ENCODE data around the gene ITPRID1. TPM values are rescaled to one million over a fixed set of nuclear protein-coding genes. Genes with fewer than 3 reads are reported as not detected.

The ITPRID1 gene
- polyA plus RNA-seq, 6 donors from 2014 or later = not detected

DNA sequence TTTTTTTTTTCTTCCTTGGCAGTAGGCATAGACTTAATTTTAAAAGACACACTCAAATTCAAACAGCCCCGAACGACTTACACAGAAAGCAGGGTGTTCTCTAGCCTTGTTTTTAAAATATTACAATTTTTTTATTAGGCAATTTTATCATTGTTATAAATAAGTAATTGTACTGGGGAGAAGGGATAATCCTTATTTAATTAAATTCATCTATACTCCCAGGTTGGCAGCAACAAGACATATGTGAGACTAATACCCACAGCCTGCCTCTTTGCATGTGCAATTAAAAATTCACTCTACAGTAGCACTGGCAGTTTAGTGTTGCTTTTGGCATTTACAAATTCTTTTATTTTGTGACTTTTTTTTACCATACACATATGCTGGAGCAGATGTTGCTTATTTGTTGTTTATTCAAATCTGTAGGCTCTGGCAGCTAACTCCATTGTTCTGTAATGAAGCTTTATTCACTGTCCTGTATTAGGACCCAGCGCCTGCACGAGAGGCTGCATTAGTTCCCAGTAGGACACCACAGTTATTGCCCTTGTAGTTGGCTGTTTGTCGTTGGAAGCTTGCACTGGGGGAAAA, 88.2 kb downstream of the ITPRID1 start:
- no peak overlapping the region for H3K27ac Mint-ChIP-seq
- DNase-seq = no peak

DNA sequence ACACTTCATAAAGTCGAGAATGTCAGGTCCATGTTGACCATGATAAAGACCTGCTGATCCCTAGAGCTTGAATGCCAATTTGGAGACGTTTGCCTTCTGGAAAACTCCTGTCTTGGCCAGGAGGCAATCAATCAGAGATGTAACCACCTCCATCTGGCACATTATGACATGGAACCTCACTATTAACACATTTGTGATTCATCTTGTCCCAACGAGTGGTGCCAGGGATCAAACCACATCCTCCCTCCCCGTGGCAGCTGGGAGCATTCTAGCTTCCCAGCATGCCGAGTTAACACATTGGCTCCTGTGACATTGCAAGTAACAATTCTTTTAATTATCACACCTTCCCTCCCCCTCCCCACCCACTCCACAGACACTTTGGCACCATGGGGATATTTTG, 89.2 kb downstream of the ITPRID1 start:
- H3K27me3 Mint-ChIP-seq = no peaks in the 10 kb centered on the region
- DNase-seq = no peak
- no peak overlapping the region for H3K27ac Mint-ChIP-seq
- H3K4me3 Mint-ChIP-seq = no peak overlapping the region
- H3K4me1 Mint-ChIP-seq = no peaks in the 10 kb centered on the region
- H3K36me3 Mint-ChIP-seq = no peaks in the 10 kb centered on the region
- peaks cover 0 to 4% (median 0%) of the 10 kb centered on the region in 7 donors for H3K9me3 Mint-ChIP-seq
- ATAC-seq (ENCODE audit: low read depth in 2 of 2) = no peak

More for the DNA sequence above, 88.2 kb downstream of the ITPRID1 start:
- H3K9me3 Mint-ChIP-seq = peaks cover 0 to 4% (median under 1%) of the 10 kb centered on the region in 7 donors
- no peak for ATAC-seq (ENCODE audit: low read depth in 2 of 2)
- H3K27me3 Mint-ChIP-seq = no peaks in the 10 kb centered on the region
- H3K36me3 Mint-ChIP-seq = no peaks in the 10 kb centered on the region
- no peaks in the 10 kb centered on the region for H3K4me1 Mint-ChIP-seq
- H3K4me3 Mint-ChIP-seq = no peak overlapping the region

DNA sequence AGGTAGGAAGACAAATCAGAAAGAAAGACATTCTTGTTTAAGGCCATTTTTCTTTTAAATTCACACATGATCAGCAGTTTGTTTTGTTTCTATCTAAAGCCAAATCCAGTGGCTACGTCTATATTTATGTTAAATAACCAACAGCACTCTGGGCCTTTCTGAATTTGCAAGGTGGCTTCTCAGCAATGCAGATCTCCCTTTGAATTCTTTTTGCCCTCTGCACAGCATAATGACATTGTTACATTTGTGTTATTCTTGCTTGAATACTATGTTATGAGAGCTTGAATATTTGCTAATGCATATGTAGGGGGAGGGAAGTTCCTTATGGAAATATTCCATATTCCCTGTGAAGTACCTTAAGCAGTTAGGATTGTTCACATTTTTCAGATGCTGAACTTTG, 99.7 kb downstream of the ITPRID1 start:
- no peaks in the 10 kb centered on the region for H3K4me1 Mint-ChIP-seq

DNA sequence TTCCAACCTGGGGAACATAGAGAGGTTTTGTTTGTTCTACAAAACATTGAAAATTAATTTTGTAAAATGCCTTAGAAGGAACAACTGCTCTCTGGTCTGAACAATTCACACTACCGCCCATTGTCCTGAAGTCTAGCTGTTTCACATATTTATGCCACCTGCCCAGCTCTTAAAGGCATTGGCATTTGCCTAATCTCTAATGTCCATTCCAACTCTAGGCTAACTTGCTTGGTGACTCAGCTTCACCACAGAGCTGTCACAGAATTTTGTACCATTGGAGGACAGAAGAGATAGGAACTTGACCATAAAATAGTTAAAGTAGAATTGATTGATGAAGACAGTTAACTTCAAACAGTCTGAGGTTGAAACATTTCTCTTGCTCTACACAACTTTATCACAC, 119.6 kb downstream of the ITPRID1 start:
- Mint-ChIP-seq H3K4me3 (no peak overlapping the region), H3K27ac (no peak overlapping the region), H3K4me1 (no peaks in the 10 kb centered on the region), H3K9me3 (peaks cover 0 to 2% (median 0%) of the 10 kb centered on the region in 7 donors), H3K36me3 (no peaks in the 10 kb centered on the region), H3K27me3 (no peaks in the 10 kb centered on the region)
- DNase-seq = no peak
- no peak for ATAC-seq (ENCODE audit: low read depth in 2 of 2)

More for the DNA sequence above, 99.7 kb downstream of the ITPRID1 start:
- Mint-ChIP-seq H3K9me3 (peaks cover 0 to 7% (median 0%) of the 10 kb centered on the region in 7 donors), H3K36me3 (no peaks in the 10 kb centered on the region), H3K27ac (no peak overlapping the region), H3K4me3 (no peak overlapping the region), H3K27me3 (no peaks in the 10 kb centered on the region)
- DNase-seq (no peak), ATAC-seq (ENCODE audit: low read depth in 2 of 2) (no peak)

GRCh38 chr7:31633894-31634494, 120.1 kb downstream of the ITPRID1 start:
- H3K27me3 Mint-ChIP-seq = no peaks in the 10 kb centered on the region
- H3K36me3 Mint-ChIP-seq = no peaks in the 10 kb centered on the region
- DNase-seq (no peak), ATAC-seq (ENCODE audit: low read depth in 2 of 2) (no peak)
- H3K4me1 Mint-ChIP-seq = no peaks in the 10 kb centered on the region
- peak overlapping the region in 1 of 8 donors; percentile 29 for H3K4me3 Mint-ChIP-seq
- no peak overlapping the region for H3K27ac Mint-ChIP-seq
- peaks cover 0 to 3% (median 0%) of the 10 kb centered on the region in 7 donors for H3K9me3 Mint-ChIP-seq

GRCh38 chr7:31640381-31640780, 126.5 kb downstream of the ITPRID1 start:
- H3K4me3 Mint-ChIP-seq = no peak overlapping the region
- no peak for DNase-seq
- H3K36me3 Mint-ChIP-seq = no peaks in the 10 kb centered on the region
- no peaks in the 10 kb centered on the region for H3K4me1 Mint-ChIP-seq
- peaks cover 0 to 10% (median 3%) of the 10 kb centered on the region in 7 donors for H3K9me3 Mint-ChIP-seq
- peaks cover 4 to 14% (median 5%) of the 10 kb centered on the region in 3 donors for H3K27me3 Mint-ChIP-seq
- H3K27ac Mint-ChIP-seq = no peak overlapping the region
- no peak for ATAC-seq (ENCODE audit: low read depth in 2 of 2)

GRCh38 chr7:31642681-31643115, 128.8 kb downstream of the ITPRID1 start:
- Mint-ChIP-seq H3K27ac (no peak overlapping the region), H3K9me3 (peaks cover 0 to 10% (median 3%) of the 10 kb centered on the region in 7 donors)
- no peak for ATAC-seq (ENCODE audit: low read depth in 2 of 2)

DNA sequence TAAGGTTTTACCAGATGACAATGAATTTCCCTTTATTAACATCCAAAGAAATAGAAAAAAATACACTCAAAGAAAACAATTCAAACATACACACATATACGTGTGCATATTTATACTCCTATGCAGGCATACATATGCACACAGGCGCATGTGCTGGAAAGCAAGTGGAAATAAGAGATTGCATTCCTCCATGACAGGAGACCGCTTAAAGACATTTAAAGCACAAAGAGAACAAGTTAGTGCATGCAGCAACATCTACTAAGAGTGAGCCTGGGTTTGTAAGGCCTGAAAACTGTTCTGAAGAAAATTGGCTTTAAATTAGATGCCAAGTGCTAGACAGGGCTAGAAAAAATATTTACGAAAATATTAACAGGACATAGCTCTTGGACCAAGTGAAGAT, 133.1 kb downstream of the ITPRID1 start:
- no peaks in the 10 kb centered on the region for H3K36me3 Mint-ChIP-seq
- peaks cover 4 to 8% (median 5%) of the 10 kb centered on the region in 3 donors for H3K27me3 Mint-ChIP-seq
- DNase-seq = no peak

More at GRCh38 chr7:31642681-31643115, 128.8 kb downstream of the ITPRID1 start:
- Mint-ChIP-seq H3K4me1 (no peaks in the 10 kb centered on the region), H3K36me3 (no peaks in the 10 kb centered on the region), H3K27me3 (peaks cover 4 to 14% (median 5%) of the 10 kb centered on the region in 3 donors), H3K4me3 (no peak overlapping the region)
- no peak for DNase-seq

DNA sequence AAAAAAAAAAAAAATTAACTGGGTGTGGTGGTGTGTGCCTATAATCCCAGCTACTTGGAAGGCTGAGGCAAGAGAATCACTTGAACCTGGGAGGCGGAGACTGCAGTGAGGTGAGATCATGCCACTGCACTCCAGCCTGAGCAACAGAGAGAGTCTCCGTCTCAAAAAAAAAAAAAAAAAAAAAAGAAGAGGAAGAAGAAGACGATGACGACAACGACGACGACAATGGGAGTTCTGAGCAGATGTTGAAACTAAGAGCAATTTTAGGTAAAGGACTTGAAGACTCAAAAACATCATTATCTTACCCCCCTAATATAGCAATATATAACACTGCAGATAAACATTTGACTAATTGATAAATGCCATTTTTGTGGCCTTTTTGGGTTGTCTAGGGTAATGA, 133.6 kb downstream of the ITPRID1 start:
- ATAC-seq (ENCODE audit: low read depth in 2 of 2) (no peak), DNase-seq (no peak)
- no peak overlapping the region for H3K27ac Mint-ChIP-seq
- peaks cover 2 to 5% (median 4%) of the 10 kb centered on the region in 3 donors for H3K27me3 Mint-ChIP-seq
- H3K4me1 Mint-ChIP-seq = no peaks in the 10 kb centered on the region
- peaks cover 0 to 2% (median 0%) of the 10 kb centered on the region in 7 donors for H3K9me3 Mint-ChIP-seq
- H3K4me3 Mint-ChIP-seq = no peak overlapping the region
- H3K36me3 Mint-ChIP-seq = no peaks in the 10 kb centered on the region

More for the DNA sequence above, 133.1 kb downstream of the ITPRID1 start:
- no peaks in the 10 kb centered on the region for H3K4me1 Mint-ChIP-seq
- H3K27ac Mint-ChIP-seq = no peak overlapping the region
- no peak for ATAC-seq (ENCODE audit: low read depth in 2 of 2)
- H3K9me3 Mint-ChIP-seq = peaks cover 0 to 2% (median 0%) of the 10 kb centered on the region in 7 donors
- H3K4me3 Mint-ChIP-seq = no peak overlapping the region

DNA sequence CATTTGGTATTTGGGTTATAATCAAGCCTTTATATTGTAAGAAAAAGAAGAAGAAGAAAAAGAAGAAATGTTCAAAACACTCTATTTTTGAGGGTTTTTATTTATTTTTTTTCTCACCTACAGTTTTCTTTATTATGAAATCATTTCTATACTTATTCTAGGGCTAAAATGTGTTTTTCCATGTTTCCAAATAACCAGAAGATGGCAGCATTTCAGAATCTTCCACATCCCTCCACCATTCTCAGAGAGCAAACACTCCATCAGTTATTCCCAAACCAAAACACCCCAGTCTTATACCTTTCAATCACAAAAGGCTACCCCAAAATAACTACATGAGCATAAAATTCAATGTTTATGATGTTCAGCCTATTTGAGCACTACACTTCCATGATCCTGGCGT, 134.4 kb downstream of the ITPRID1 start:
- no peak overlapping the region for H3K27ac Mint-ChIP-seq
- DNase-seq = no peak
- no peak for ATAC-seq (ENCODE audit: low read depth in 2 of 2)
- no peaks in the 10 kb centered on the region for H3K4me1 Mint-ChIP-seq
- H3K9me3 Mint-ChIP-seq = peaks cover 0 to 2% (median 0%) of the 10 kb centered on the region in 7 donors
- H3K36me3 Mint-ChIP-seq = no peaks in the 10 kb centered on the region
- no peak overlapping the region for H3K4me3 Mint-ChIP-seq
- peaks cover 0 to 5% (median 4%) of the 10 kb centered on the region in 3 donors for H3K27me3 Mint-ChIP-seq

- DNase-seq = no peak
- no peaks in the 10 kb centered on the region for H3K36me3 Mint-ChIP-seq
- no peak for ATAC-seq (ENCODE audit: low read depth in 2 of 2)
- H3K9me3 Mint-ChIP-seq = peaks cover 0 to 2% (median 0%) of the 10 kb centered on the region in 7 donors
- H3K27me3 Mint-ChIP-seq = peaks cover 0 to 5% (median under 1%) of the 10 kb centered on the region in 3 donors
- H3K27ac Mint-ChIP-seq = no peak overlapping the region
- H3K4me3 Mint-ChIP-seq = no peak overlapping the region
- no peaks in the 10 kb centered on the region for H3K4me1 Mint-ChIP-seq
Observed at GRCh38 chr7:31648880-31649279, 135.0 kb downstream of the ITPRID1 start.

DNA sequence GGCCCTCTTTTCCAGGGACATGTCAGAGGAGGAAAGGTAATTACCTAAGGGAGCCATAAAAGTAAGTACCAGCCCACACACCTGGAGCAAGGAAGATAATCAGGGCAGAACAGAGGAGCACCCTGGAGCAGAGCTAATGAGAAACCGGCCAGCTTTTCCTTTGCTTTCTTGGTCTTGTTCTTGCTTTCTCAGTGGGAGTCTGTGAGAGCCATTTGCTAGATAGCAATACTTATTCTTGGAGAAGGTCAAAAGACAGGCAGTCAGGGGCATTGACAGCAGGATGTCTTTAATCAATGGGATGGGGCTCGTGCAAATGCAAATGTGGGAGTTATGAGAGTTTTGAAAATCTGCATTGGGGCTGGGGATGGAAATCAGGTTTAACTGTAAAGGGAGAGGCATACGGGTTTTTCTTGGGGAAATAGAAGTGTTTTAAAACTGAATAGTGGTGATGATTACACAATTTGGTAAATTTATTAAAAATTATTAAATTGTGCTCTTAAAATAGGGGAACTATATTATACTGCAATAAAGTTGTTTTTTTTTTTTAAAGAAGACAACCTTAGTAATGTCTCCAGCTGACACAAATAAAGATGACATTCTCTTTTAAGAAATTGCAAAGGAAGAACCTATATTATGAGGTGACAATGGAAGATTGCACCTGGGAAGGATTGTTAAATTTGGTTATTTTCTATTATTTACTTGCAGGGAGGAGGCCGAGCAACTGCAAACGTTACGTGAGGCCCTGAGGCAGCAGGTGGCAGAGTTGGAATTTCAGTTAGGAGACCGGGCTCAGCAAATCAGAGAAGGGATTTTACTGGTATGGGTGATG, 137.6 kb downstream of the ITPRID1 start:
- Mint-ChIP-seq H3K27ac (no peak overlapping the region), H3K4me3 (no peak overlapping the region), H3K27me3 (peaks cover 0 to 5% (median 0%) of the 10 kb centered on the region in 3 donors), H3K9me3 (peaks cover 0 to 3% (median 0%) of the 10 kb centered on the region in 7 donors), H3K36me3 (no peaks in the 10 kb centered on the region), H3K4me1 (no peaks in the 10 kb centered on the region)
- ATAC-seq (ENCODE audit: low read depth in 2 of 2) (no peak), DNase-seq (no peak)

DNA sequence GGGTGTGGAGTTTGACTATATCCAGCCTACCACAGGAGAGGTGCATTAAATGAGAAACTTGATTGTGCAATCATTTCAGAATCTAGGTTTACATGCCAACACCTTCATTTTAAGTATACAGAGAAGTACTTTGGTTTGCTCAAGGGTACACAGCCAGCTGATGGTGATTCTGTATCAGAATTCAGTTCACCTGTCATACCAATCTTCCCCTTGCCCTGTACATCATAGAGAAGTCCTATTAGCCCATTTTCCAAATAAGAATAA, 138.1 kb downstream of the ITPRID1 start:
- Mint-ChIP-seq H3K4me3 (no peak overlapping the region), H3K4me1 (no peaks in the 10 kb centered on the region), H3K36me3 (no peaks in the 10 kb centered on the region), H3K27me3 (peaks cover 0 to 5% (median 0%) of the 10 kb centered on the region in 3 donors), H3K9me3 (peaks cover 0 to 3% (median 0%) of the 10 kb centered on the region in 7 donors), H3K27ac (no peak overlapping the region)
- DNase-seq (no peak), ATAC-seq (ENCODE audit: low read depth in 2 of 2) (no peak)

DNA sequence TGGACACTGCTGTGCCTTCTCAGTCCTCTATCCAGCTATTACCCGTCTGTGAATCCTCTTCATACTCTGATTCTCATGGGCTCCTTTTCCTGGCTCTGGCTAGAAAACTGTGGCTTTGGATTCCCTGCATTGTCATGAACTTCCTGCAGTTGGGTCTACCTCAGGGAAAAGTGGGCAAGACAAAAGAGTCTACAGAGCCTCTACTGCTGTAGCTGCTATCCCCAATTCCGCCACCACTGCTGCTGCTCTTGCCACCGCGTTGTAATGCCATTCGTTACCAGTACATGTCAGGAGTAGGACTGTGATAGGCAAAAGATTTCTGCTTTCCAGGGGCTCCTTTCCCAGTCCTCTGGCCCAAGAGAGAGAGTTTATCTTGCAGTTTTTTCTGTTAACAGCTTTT, 149.2 kb downstream of the ITPRID1 start:
- no peak overlapping the region for H3K4me3 Mint-ChIP-seq
- H3K27ac Mint-ChIP-seq = no peak overlapping the region
- no peak for DNase-seq
- ATAC-seq (ENCODE audit: low read depth in 2 of 2) = no peak
- H3K36me3 Mint-ChIP-seq = no peaks in the 10 kb centered on the region
- no peaks in the 10 kb centered on the region for H3K27me3 Mint-ChIP-seq
- H3K9me3 Mint-ChIP-seq = peaks cover 0 to 8% (median 2%) of the 10 kb centered on the region in 7 donors
- H3K4me1 Mint-ChIP-seq = no peaks in the 10 kb centered on the region
